DMS 273 (cell line): ENCODE results near the gene GSTM3.
A peak's percentile ranks its signal among the peaks of the same experiment; 100 is the strongest.
"Not testable (repeated sequence)": the region's sequence is repeated elsewhere in the genome, so short reads cannot be mapped to it uniquely, and the experiment has no call there.

Experiments used
- DNase-seq: peaks from one replicate; lab custom pipeline; 2025; ENCODE audit not compliant: unreplicated experiment; lab: John Stamatoyannopoulos, UW

GSTM3 gene

GRCh38 chr1:109708949-109709348, 31.9 kb downstream of the GSTM3 start:
- DNase-seq: not testable (repeated sequence)

DNA sequence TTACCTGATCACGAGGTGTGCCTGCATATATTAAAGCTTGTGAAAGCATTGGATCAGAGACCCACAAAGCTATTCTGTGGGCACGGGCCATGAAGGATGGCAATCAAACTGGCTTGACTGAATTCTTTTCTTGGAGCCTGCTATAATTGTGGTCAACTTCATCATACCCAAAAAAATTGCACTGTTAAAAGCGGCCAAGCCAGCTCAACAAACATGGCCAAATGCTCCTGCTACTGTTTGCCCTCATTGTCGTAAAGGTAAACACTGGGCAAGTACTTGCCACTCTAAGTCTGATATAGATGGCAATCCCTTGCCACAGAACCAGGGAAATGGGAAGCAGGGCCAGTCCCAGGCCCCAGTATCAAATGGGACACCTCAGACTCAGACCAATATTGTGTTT, 35.4 kb downstream of the GSTM3 start:
- no peak for DNase-seq

- no peak for DNase-seq
Observed at GRCh38 chr1:109704173-109704572, 36.7 kb downstream of the GSTM3 start.

DNA sequence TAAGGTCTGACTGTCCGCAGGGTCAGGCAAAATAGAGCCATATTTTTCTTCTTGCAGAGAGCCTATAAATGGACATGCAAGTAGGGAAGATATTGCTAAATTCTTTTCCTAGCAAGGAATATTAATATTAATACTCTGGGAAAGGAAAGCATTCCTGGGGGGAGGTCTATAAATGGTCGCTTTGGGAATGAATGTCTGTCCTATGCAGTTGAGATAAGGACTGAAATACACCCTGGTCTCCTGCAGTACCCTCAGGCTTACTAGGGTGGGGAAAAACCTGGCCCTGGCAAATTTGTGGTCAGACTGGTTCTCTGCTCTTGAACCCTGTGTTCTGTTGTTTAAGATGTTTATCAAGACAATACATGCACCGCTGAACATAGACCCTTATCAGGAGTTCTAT, 37.9 kb downstream of the GSTM3 start:
- DNase-seq: not testable (repeated sequence)

GRCh38 chr1:109697861-109698260, 43.0 kb downstream of the GSTM3 start:
- DNase-seq: not testable (repeated sequence)

GRCh38 chr1:109697066-109697465, 43.8 kb downstream of the GSTM3 start:
- DNase-seq: no peak

DNA sequence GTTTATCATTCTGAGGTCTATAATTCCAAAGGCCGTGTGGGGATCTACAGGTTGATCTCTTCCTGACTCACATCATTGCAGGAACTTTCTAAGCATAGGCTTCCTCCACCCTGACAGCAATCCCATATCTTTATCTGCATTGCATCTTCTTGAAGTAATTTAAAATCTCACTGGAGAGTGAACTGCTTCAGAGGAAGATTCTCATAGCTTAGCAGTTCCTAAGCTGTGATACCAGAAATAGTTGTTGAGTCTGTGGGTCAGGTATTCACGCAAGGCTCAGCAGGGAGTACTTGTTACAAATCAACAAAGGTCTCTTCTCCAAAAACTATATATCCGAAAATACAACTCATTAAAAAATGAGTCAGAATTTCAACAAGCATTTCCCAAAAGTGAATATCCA, 45.7 kb downstream of the GSTM3 start:
- not testable (repeated sequence) for DNase-seq

DNA sequence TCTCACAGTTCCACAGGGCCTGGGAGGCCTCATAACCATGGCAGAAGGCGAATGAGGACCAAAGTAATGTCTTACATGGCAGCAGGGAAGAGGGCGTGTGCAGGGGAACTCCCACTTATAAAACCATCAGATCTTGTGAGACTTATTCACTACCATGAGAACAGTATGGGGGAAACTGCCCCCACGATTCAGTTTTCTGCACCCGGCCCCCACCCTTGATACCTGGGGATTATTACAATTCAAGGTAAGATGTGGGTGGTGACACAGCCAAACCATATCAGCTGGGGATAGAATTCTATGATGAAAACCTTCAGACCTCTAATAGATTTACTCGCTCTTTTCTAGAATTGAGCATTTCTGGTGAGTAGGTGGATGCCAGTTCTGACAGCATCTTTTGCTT, 46.4 kb downstream of the GSTM3 start:
- not testable (repeated sequence) for DNase-seq

DNA sequence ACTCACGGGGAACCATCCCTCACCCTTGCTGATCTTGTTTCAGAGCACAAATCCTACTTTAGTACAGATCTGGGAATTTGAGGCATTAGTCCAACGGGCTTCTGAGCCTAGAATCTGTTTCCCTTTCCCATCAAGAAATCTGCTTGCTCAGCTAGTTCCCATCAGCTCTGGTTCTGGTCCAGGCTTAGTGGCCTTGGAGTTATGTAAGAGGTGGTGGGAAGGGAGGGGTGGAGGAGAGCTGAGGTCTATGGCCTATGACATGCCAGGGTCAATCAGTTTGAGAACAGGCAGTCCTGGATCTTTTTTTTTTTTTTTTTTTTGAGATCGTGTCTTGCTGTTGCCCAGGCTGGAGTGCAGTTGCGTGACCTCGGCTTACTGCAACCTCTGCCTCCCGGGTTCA, 49.1 kb downstream of the GSTM3 start:
- DNase-seq: no peak

DNA sequence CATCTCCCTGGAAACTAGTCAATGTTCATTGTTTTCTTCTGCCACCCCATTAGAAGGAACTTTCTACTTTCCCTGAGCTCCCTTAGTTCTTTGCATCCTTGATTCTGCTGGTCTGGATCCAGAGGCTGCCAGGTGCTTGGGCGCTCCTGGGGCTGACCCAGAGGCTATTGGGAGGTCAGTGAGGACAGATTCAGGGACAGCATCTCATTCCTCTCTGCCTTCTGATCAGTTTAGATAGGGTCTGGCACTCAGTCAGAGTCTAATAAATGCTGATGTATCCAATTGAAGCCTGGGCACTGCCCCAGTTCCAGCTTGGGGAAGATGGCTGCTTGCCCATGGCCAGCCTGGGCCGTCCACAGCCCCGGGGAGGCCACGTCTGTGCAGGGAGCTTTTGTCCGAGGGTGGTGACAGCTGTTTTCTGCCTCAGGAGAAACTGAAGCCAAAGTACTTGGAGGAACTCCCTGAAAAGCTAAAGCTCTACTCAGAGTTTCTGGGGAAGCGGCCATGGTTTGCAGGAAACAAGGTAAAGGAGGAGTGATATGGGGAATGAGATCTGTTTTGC, 50.9 kb downstream of the GSTM3 start:
- no peak for DNase-seq

- peak; percentile 90 for DNase-seq
Observed at GRCh38 chr1:109687641-109688499, 53.0 kb downstream of the GSTM3 start, which contains the start of gene GSTM1. Gene GSTM1, plus strand, starts transcription at chr1:109687817. Its CDS starts 57 bp downstream, at chr1:109687874.

GRCh38 chr1:109687109-109687508, 53.7 kb downstream of the GSTM3 start:
- not testable (repeated sequence) for DNase-seq

GRCh38 chr1:109685890-109686289, 54.9 kb downstream of the GSTM3 start:
- DNase-seq: not testable (repeated sequence)

GRCh38 chr1:109685399-109685798, 55.4 kb downstream of the GSTM3 start:
- not testable (repeated sequence) for DNase-seq

GRCh38 chr1:109684777-109685176, 56.1 kb downstream of the GSTM3 start:
- not testable (repeated sequence) for DNase-seq
